GM23338 (cell line): ENCODE data around the gene INTS6L. TPM values are rescaled to one million over a fixed set of nuclear protein-coding genes. Genes with fewer than 3 reads are reported as not detected.

Source experiments
- ATAC-seq: fragments of 200-7000 bp; cut with Tn5 transposase; 3 replicates; pipeline ENCODE4 v1.9.1; 2020
- DNase-seq: peaks from one replicate; pipeline ENCODE4 v3.0.0-alpha.2; 2015; ENCODE audit warnings: low spot score
- H2AFZ ChIP-seq: fragments of 200-600 bp; sonication (generic); 2 replicates; pipeline ENCODE4 v1.8.0; 2016; ENCODE audit warnings: antibody characterized with exemption, mild to moderate bottlenecking, moderate library complexity
- H3F3A ChIP-seq: fragments of 200-600 bp; sonication (generic); replicated peaks from 2 replicates; pipeline ENCODE4 v1.8.0; 2017; ENCODE audit warnings: antibody characterized with exemption, mixed run types, low read depth
- H3K27ac ChIP-seq: fragments of 200-600 bp; sonication (generic); 2 replicates; pipeline ENCODE4 v1.6.1; 2016; ENCODE audit warnings: low read depth
- H3K27me3 ChIP-seq: fragments of 200-600 bp; sonication (generic); 2 replicates; pipeline ENCODE4 v1.8.0; 2016; ENCODE audit warnings: mild to moderate bottlenecking, mixed run types, moderate library complexity; ENCODE audit not compliant: insufficient read depth
- H3K36me3 ChIP-seq: fragments of 200-600 bp; sonication (generic); 2 replicates; pipeline ENCODE4 v1.8.0; 2016; ENCODE audit warnings: mild to moderate bottlenecking; ENCODE audit not compliant: insufficient read depth
- H3K4me1 ChIP-seq: fragments of 200-600 bp; sonication (generic); 2 replicates; pipeline ENCODE4 v1.8.0; 2016; ENCODE audit warnings: mild to moderate bottlenecking, moderate library complexity; ENCODE audit not compliant: insufficient read depth
- H3K4me2 ChIP-seq: fragments of 200-600 bp; sonication (generic); 2 replicates; pipeline ENCODE4 v1.7.1; 2017; ENCODE audit warnings: mixed run types
- H3K4me3 ChIP-seq: fragments of 200-600 bp; sonication (generic); 2 replicates; pipeline ENCODE4 v1.6.1; 2016; ENCODE audit warnings: mixed run types
- H3K79me2 ChIP-seq: fragments of 200-600 bp; sonication (generic); replicated peaks from 2 replicates; pipeline ENCODE4 v1.8.0; 2017; ENCODE audit warnings: mild to moderate bottlenecking; ENCODE audit not compliant: insufficient read depth
- H3K9me2 ChIP-seq: fragments of 200-600 bp; sonication (generic); 2 replicates; pipeline ENCODE4 v1.8.0; 2017; ENCODE audit not compliant: insufficient read depth
- H4K20me1 ChIP-seq: fragments of 200-600 bp; sonication (generic); replicated peaks from 2 replicates; pipeline ENCODE4 v1.8.0; 2017; ENCODE audit warnings: mild to moderate bottlenecking; ENCODE audit not compliant: insufficient read depth
- H3K27ac Mint-ChIP-seq: 2 replicates; pipeline ENCODE4 v1.8.0; 2020; ENCODE audit warnings: inconsistent platforms, mild to moderate bottlenecking, moderate library complexity, mixed read lengths
- H3K27me3 Mint-ChIP-seq: 3 replicates; pipeline ENCODE4 v1.8.0; 2022; ENCODE audit warnings: low read depth, mild to moderate bottlenecking, moderate library complexity, mixed read lengths, inconsistent platforms; ENCODE audit not compliant: insufficient read depth, poor library complexity
- H3K36me3 Mint-ChIP-seq: 3 replicates; pipeline ENCODE4 v1.8.0; 2021; ENCODE audit warnings: low read depth, mild to moderate bottlenecking, inconsistent platforms, moderate library complexity, mixed read lengths
- H3K4me1 Mint-ChIP-seq: 3 replicates; pipeline ENCODE4 v1.8.0; 2020; ENCODE audit warnings: mild to moderate bottlenecking, inconsistent platforms, mixed read lengths
- H3K4me3 Mint-ChIP-seq: 3 replicates; pipeline ENCODE4 v1.8.0; 2021; ENCODE audit warnings: moderate library complexity, mild to moderate bottlenecking, inconsistent platforms, mixed read lengths
- H3K9me3 Mint-ChIP-seq: 3 replicates; pipeline ENCODE4 v1.8.0; 2020; ENCODE audit warnings: moderate library complexity, mild to moderate bottlenecking, inconsistent platforms, mixed read lengths
- CREB1 ChIP-seq: fragments of 250-450 bp; sonication (Bioruptor Pico); IDR thresholded peaks from 2 replicates; pipeline ENCODE4 v1.5.0; 2020; ENCODE audit warnings: low read depth, mild to moderate bottlenecking, moderate library complexity
- CTCF ChIP-seq, 2 experiments: fragments of 200-600 bp in 1 of 2; sonication (generic) in 1 of 2; conservative IDR thresholded peaks; 2 replicates each; pipeline versions ENCODE4 v1.5.1 to v1.6.1; 2016 to 2017; ENCODE audit warnings: antibody characterized with exemption in 2 of 2, low read depth in 2 of 2, mild to moderate bottlenecking in 2 of 2, moderate library complexity in 1 of 2
- ETS1 ChIP-seq: IDR thresholded peaks from 2 replicates; pipeline ENCODE4 v1.6.1; 2016; ENCODE audit warnings: antibody characterized with exemption
- EZH2 ChIP-seq: fragments of 200-600 bp; sonication (generic); IDR thresholded peaks from one replicate; pipeline ENCODE4 v1.8.0; 2017; ENCODE audit warnings: antibody characterized with exemption, mild to moderate bottlenecking, low read depth; ENCODE audit not compliant: unreplicated experiment
- EZH2phosphoT487 ChIP-seq: fragments of 200-600 bp; sonication (generic); IDR thresholded peaks from one replicate; pipeline ENCODE4 v1.8.1; 2018; ENCODE audit warnings: antibody characterized with exemption; ENCODE audit not compliant: unreplicated experiment
- JUNB ChIP-seq: IDR thresholded peaks from one replicate; pipeline ENCODE4 v1.6.1; 2016; ENCODE audit warnings: antibody characterized with exemption; ENCODE audit not compliant: unreplicated experiment
- NANOG ChIP-seq: IDR thresholded peaks from 2 replicates; pipeline ENCODE4 v1.6.1; 2016; ENCODE audit warnings: antibody characterized with exemption, borderline replicate concordance
- POLR2AphosphoS5 ChIP-seq: IDR thresholded peaks from 2 replicates; pipeline ENCODE4 v1.6.1; 2016; ENCODE audit warnings: antibody characterized with exemption, low read depth
- REST ChIP-seq: IDR thresholded peaks from one replicate; pipeline ENCODE4 v1.6.1; 2018; ENCODE audit warnings: antibody characterized with exemption; ENCODE audit not compliant: unreplicated experiment
- STAT1 ChIP-seq: IDR thresholded peaks from one replicate; pipeline ENCODE4 v1.6.1; 2016; ENCODE audit warnings: antibody characterized with exemption; ENCODE audit not compliant: unreplicated experiment
- ZNF114 ChIP-seq: fragments of 250-450 bp; sonication (Bioruptor Pico); IDR thresholded peaks from 2 replicates; pipeline ENCODE4 v1.5.0; 2020; ENCODE audit warnings: mild to moderate bottlenecking, moderate library complexity
- ZNF331 ChIP-seq: fragments of 250-450 bp; sonication (Bioruptor Pico); IDR thresholded peaks from 2 replicates; pipeline ENCODE4 v1.5.0; 2020; ENCODE audit warnings: low read depth, mild to moderate bottlenecking, moderate library complexity
- polyA plus RNA-seq: library from polyadenylated mRNA; unstranded; fragments of >200 nt; fragmentation: Nextera tagmentation; extraction: Ambion mirVana; gene quantifications from 2 replicates; pipeline ENCODE4 v1.2.1, GENCODE V29; 2016
- total RNA-seq: library from RNA; depleted of rRNA; stranded (reverse); fragments of >200 nt; shearing (Covaris generic); gene quantifications from 2 replicates; pipeline ENCODE4 v1.2.3, GENCODE V29; 2014

INTS6L gene
- total and polyA plus RNA-seq, 2 experiments from 2014 or later = 4.5 to 6.4 TPM

GRCh38 chrX:135528254-135528653 is 7.8 kb downstream of the INTS6L start:
- Mint-ChIP-seq H3K9me3 (no peaks in the 10 kb centered on the region), H3K4me3 (no peak overlapping the region), H3K27me3 (no peaks in the 10 kb centered on the region), H3K36me3 (no peaks in the 10 kb centered on the region), H3K27ac (no peak overlapping the region), H3K4me1 (peaks cover 17% of the 10 kb centered on the region; the same call in 2 of the 3 replicates)
- no peaks in the 10 kb centered on the region for H3K9me2 ChIP-seq
- no peak for ATAC-seq
- DNase-seq = no peak
- peaks cover 9% of the 10 kb centered on the region; the same call in 1 of the 2 replicates for H3K4me1 ChIP-seq
- H3K36me3 ChIP-seq = no peaks in the 10 kb centered on the region
- H3K27ac ChIP-seq = no peak overlapping the region
- H3K79me2 ChIP-seq = no peaks in the 10 kb centered on the region
- no peaks in the 10 kb centered on the region for H4K20me1 ChIP-seq
- no peaks in the 10 kb centered on the region for H3K27me3 ChIP-seq
- TF ChIP-seq EZH2phosphoT487 (no peak), NANOG (no peak), STAT1 (no peak)
- no peak overlapping the region for H3K4me3 ChIP-seq
- H3F3A ChIP-seq = no peaks in the 10 kb centered on the region
- H2AFZ ChIP-seq = no peak overlapping the region
- H3K4me2 ChIP-seq = no peak overlapping the region

- Mint-ChIP-seq H3K4me3 (no peak overlapping the region), H3K27me3 (no peaks in the 10 kb centered on the region), H3K36me3 (no peaks in the 10 kb centered on the region), H3K9me3 (no peaks in the 10 kb centered on the region), H3K4me1 (peaks cover 17% of the 10 kb centered on the region; the same call in 2 of the 3 replicates), H3K27ac (no peak overlapping the region)
- Histone ChIP-seq H2AFZ (no peak overlapping the region), H3F3A (no peaks in the 10 kb centered on the region), H3K4me3 (no peak overlapping the region), H3K79me2 (no peaks in the 10 kb centered on the region), H3K36me3 (no peaks in the 10 kb centered on the region), H3K4me1 (peaks cover 9% of the 10 kb centered on the region; the same call in 1 of the 2 replicates), H4K20me1 (no peaks in the 10 kb centered on the region), H3K4me2 (no peak overlapping the region), H3K27ac (no peak overlapping the region), H3K9me2 (no peaks in the 10 kb centered on the region), H3K27me3 (no peaks in the 10 kb centered on the region)
- ATAC-seq (no peak), DNase-seq (no peak)
- TF ChIP-seq POLR2AphosphoS5 = no peak
- no peak for TF ChIP-seq ZNF114 (CRISPR knock-in tag)
- TF ChIP-seq EZH2 = no peak
- TF ChIP-seq JUNB = no peak
- no peak for TF ChIP-seq CTCF (conservative IDR thresholded peaks at IDR 0.05; ENCODE audit: low read depth in 2 of 2)
- no peak for TF ChIP-seq REST
- TF ChIP-seq NANOG = no peak
- TF ChIP-seq ZNF331 (CRISPR knock-in tag) = no peak
- TF ChIP-seq STAT1 = no peak
- TF ChIP-seq ETS1 = no peak
- TF ChIP-seq CREB1 = no peak
Observed at GRCh38 chrX:135528756-135529155, 8.3 kb downstream of the INTS6L start.
